Effector memory CD4-positive, alpha-beta T cell (primary cell): ENCODE results near the gene TRIOBP.

ENCODE experiments used
- DNase-seq, 3 donors: peaks; one replicate each; pipeline ENCODE4 v3.0.0-alpha.2; 2020
- H3K27ac ChIP-seq: 2 replicates; pipeline ENCODE4 v1.7.0; 2013; ENCODE audit warnings: mild to moderate bottlenecking, low read length, moderate library complexity; ENCODE audit not compliant: insufficient read depth, poor library complexity, severe bottlenecking
- H3K27me3 ChIP-seq: replicated peaks from 2 replicates; pipeline ENCODE4 v1.7.0; 2013; ENCODE audit warnings: mild to moderate bottlenecking, low read length; ENCODE audit not compliant: insufficient read depth, control insufficient read depth, poor library complexity, severe bottlenecking
- H3K36me3 ChIP-seq: 2 replicates; pipeline ENCODE4 v1.7.0; 2013; ENCODE audit warnings: mild to moderate bottlenecking, low read length, moderate library complexity; ENCODE audit not compliant: control insufficient read depth, insufficient read depth
- H3K4me1 ChIP-seq: 2 replicates; pipeline ENCODE4 v1.7.0; 2013; ENCODE audit warnings: low read length, mild to moderate bottlenecking; ENCODE audit not compliant: control insufficient read depth, insufficient read depth, poor library complexity, severe bottlenecking
- H3K4me3 ChIP-seq: 2 replicates; pipeline ENCODE4 v1.7.0; 2013; ENCODE audit warnings: low read length, low read depth, mild to moderate bottlenecking; ENCODE audit not compliant: insufficient read depth, poor library complexity, severe bottlenecking
- H3K9me3 ChIP-seq: 2 replicates; pipeline ENCODE4 v1.7.0; 2013; ENCODE audit warnings: mild to moderate bottlenecking, low read length, moderate library complexity; ENCODE audit not compliant: control insufficient read depth

Gene TRIOBP

GRCh38 chr22:37749831-37750595 lies 53.2 kb downstream of the TRIOBP start:
- DNase-seq, result no peak
- Histone ChIP-seq H3K36me3 (peaks cover 12% of the 10 kb centered on the region), H3K4me3 (no peak overlapping the region), H3K27ac (no peak overlapping the region), H3K9me3 (no peaks in the 10 kb centered on the region), H3K4me1 (peaks cover 18% of the 10 kb centered on the region), H3K27me3 (no peaks in the 10 kb centered on the region)

- peaks cover 16% of the 10 kb centered on the region for H3K36me3 ChIP-seq
- H3K27ac ChIP-seq, result no peak overlapping the region
- peaks cover 12% of the 10 kb centered on the region for H3K4me1 ChIP-seq
- no peaks in the 10 kb centered on the region for H3K9me3 ChIP-seq
- H3K27me3 ChIP-seq, result no peaks in the 10 kb centered on the region
- DNase-seq, result no peak
- no peak overlapping the region for H3K4me3 ChIP-seq
Measured at GRCh38 chr22:37750596-37751162, 53.8 kb downstream of the TRIOBP start.

GRCh38 chr22:37751449-37752188 lies 54.8 kb downstream of the TRIOBP start:
- peaks cover 17% of the 10 kb centered on the region for H3K36me3 ChIP-seq
- no peaks in the 10 kb centered on the region for H3K27me3 ChIP-seq
- H3K9me3 ChIP-seq, result no peaks in the 10 kb centered on the region
- no peak overlapping the region for H3K4me3 ChIP-seq
- no peak overlapping the region for H3K27ac ChIP-seq
- H3K4me1 ChIP-seq, result peaks cover 9% of the 10 kb centered on the region
- DNase-seq, result no peak

GRCh38 chr22:37752189-37753087 lies 55.6 kb downstream of the TRIOBP start:
- H3K27ac ChIP-seq, result no peak overlapping the region
- H3K4me1 ChIP-seq, result peaks cover 1% of the 10 kb centered on the region
- no peaks in the 10 kb centered on the region for H3K27me3 ChIP-seq
- no peak overlapping the region for H3K4me3 ChIP-seq
- H3K36me3 ChIP-seq, result peaks cover 24% of the 10 kb centered on the region
- DNase-seq, result no peak
- no peaks in the 10 kb centered on the region for H3K9me3 ChIP-seq

GRCh38 chr22:37753746-37754145 lies 56.9 kb downstream of the TRIOBP start:
- no peak overlapping the region for H3K4me3 ChIP-seq
- H3K27me3 ChIP-seq, result no peaks in the 10 kb centered on the region
- no peak overlapping the region for H3K27ac ChIP-seq
- no peak for DNase-seq
- H3K4me1 ChIP-seq, result no peaks in the 10 kb centered on the region
- H3K36me3 ChIP-seq, result peaks cover 33% of the 10 kb centered on the region
- no peaks in the 10 kb centered on the region for H3K9me3 ChIP-seq

GRCh38 chr22:37757663-37758062 lies 60.8 kb downstream of the TRIOBP start:
- H3K27ac ChIP-seq, result no peak overlapping the region
- no peaks in the 10 kb centered on the region for H3K9me3 ChIP-seq
- H3K36me3 ChIP-seq, result peaks cover 36% of the 10 kb centered on the region
- no peaks in the 10 kb centered on the region for H3K27me3 ChIP-seq
- no peak for DNase-seq
- no peaks in the 10 kb centered on the region for H3K4me1 ChIP-seq
- H3K4me3 ChIP-seq, result no peak overlapping the region

- no peaks in the 10 kb centered on the region for H3K27me3 ChIP-seq
- H3K4me1 ChIP-seq, result no peaks in the 10 kb centered on the region
- no peak overlapping the region for H3K27ac ChIP-seq
- H3K36me3 ChIP-seq, result peaks cover 41% of the 10 kb centered on the region
- H3K4me3 ChIP-seq, result no peak overlapping the region
- DNase-seq, result no peak
- no peaks in the 10 kb centered on the region for H3K9me3 ChIP-seq
Measured at GRCh38 chr22:37758694-37759093, 61.8 kb downstream of the TRIOBP start.

- Histone ChIP-seq H3K9me3 (no peaks in the 10 kb centered on the region), H3K27me3 (no peaks in the 10 kb centered on the region), H3K4me1 (no peaks in the 10 kb centered on the region), H3K4me3 (no peak overlapping the region), H3K27ac (no peak overlapping the region), H3K36me3 (peaks cover 41% of the 10 kb centered on the region)
- DNase-seq, result no peak
Measured at GRCh38 chr22:37759281-37759680, 62.4 kb downstream of the TRIOBP start.

- no peaks in the 10 kb centered on the region for H3K27me3 ChIP-seq
- no peak overlapping the region for H3K27ac ChIP-seq
- H3K9me3 ChIP-seq, result no peaks in the 10 kb centered on the region
- H3K4me3 ChIP-seq, result no peak overlapping the region
- no peak for DNase-seq
- peaks cover 36% of the 10 kb centered on the region for H3K36me3 ChIP-seq
- H3K4me1 ChIP-seq, result no peaks in the 10 kb centered on the region
Measured at GRCh38 chr22:37760152-37760551, 63.3 kb downstream of the TRIOBP start.
